H1 (cell line): Measurements from ENCODE around the gene ZBTB16. TPM values are rescaled to one million over a fixed set of nuclear protein-coding genes. Genes with fewer than 3 reads are reported as not detected.

Experiments used
- CTCF ChIA-PET: fragments of 300-600 bp; sonication (Branson Sonifier 250); formaldehyde crosslinking; loops from one replicate; lab custom pipeline; 2021; ENCODE audit not compliant: partially characterized antibody; lab: Charles Lee
- POLR2A ChIA-PET: fragments of 300-600 bp; sonication (Branson Sonifier 250); formaldehyde crosslinking; loops from one replicate; lab custom pipeline; 2021; ENCODE audit warnings: inconsistent platforms; ENCODE audit not compliant: partially characterized antibody; lab: Charles Lee
- DNase-seq, 2 experiments: peaks; one replicate each; pipeline versions ENCODE4 v3.0.0 to v3.0.0-alpha.2; 2010 to 2022; ENCODE audit warnings: low spot score in 2 of 2, low read depth in 1 of 2, mixed read lengths in 1 of 2
- FAIRE-seq: peaks from 2 replicates; lab custom pipeline; 2011; peaks lifted over from hg19 to GRCh38; lab: Jason Lieb, UNC
- H2AFZ ChIP-seq: 2 replicates; pipeline ENCODE4 v1.8.1; 2012; ENCODE audit warnings: low read length, inconsistent platforms
- H2AK5ac ChIP-seq: 2 replicates; pipeline ENCODE4 v1.6.1; 2013; ENCODE audit warnings: low read depth, low read length
- H2BK120ac ChIP-seq: replicated peaks from 2 replicates; pipeline ENCODE3; 2013; ENCODE audit warnings: low read depth, low read length, inconsistent platforms
- H2BK12ac ChIP-seq: 2 replicates; pipeline ENCODE4 v1.6.1; 2013; ENCODE audit warnings: low read depth, low read length
- H2BK15ac ChIP-seq: 2 replicates; pipeline ENCODE4 v1.6.1; 2013; ENCODE audit warnings: low read length
- H2BK20ac ChIP-seq: 2 replicates; pipeline ENCODE4 v1.6.1; 2013; ENCODE audit warnings: low read length
- H2BK5ac ChIP-seq: 2 replicates; pipeline ENCODE4 v1.6.1; 2013; ENCODE audit warnings: low read depth, low read length
- H3K14ac ChIP-seq: 2 replicates; pipeline ENCODE4 v1.6.1; 2013; ENCODE audit warnings: inconsistent platforms; ENCODE audit not compliant: insufficient read length
- H3K18ac ChIP-seq: 2 replicates; pipeline ENCODE4 v1.6.1; 2013; ENCODE audit warnings: low read length; ENCODE audit errors: extremely low read depth
- H3K23ac ChIP-seq: 2 replicates; pipeline ENCODE4 v1.6.1; 2013; ENCODE audit warnings: inconsistent platforms; ENCODE audit not compliant: insufficient read length
- H3K23me2 ChIP-seq: 2 replicates; pipeline ENCODE4 v1.6.1; 2013; ENCODE audit warnings: low read depth, low read length
- H3K27ac ChIP-seq: 2 replicates; pipeline ENCODE4 v1.6.1; 2011; ENCODE audit warnings: low read depth, low read length, inconsistent platforms
- H3K27me3 ChIP-seq, 4 experiments: replicated peaks in 1 of 4; 1 replicate in 1 of 4; 2 replicates in 3 of 4; pipeline versions ENCODE4 v1.6.1 to v1.8.1; 2011 to 2013; ENCODE audit warnings: low read length in 3 of 4, mild to moderate bottlenecking in 3 of 4, inconsistent platforms in 2 of 4, mixed read lengths in 2 of 4, moderate library complexity in 1 of 4; ENCODE audit not compliant: control insufficient read depth in 3 of 4, insufficient read depth in 3 of 4; ENCODE audit errors: extremely low read depth in 1 of 4
- H3K36me3 ChIP-seq, 4 experiments: 2 replicates each; pipeline versions ENCODE4 v1.6.1 to v1.8.1; 2011 to 2013; ENCODE audit warnings: mild to moderate bottlenecking in 4 of 4, low read length in 3 of 4, moderate library complexity in 2 of 4, control low read depth in 1 of 4, inconsistent platforms in 1 of 4; ENCODE audit not compliant: insufficient read depth in 4 of 4, control insufficient read depth in 2 of 4
- H3K4ac ChIP-seq: replicated peaks from 2 replicates; pipeline ENCODE3; 2013; ENCODE audit warnings: low read length, low read depth, mixed read lengths, inconsistent platforms; ENCODE audit not compliant: insufficient read length
- H3K4me1 ChIP-seq, 4 experiments: replicated peaks in 1 of 4; 1 replicate in 1 of 4; 2 replicates in 3 of 4; pipeline versions ENCODE4 v1.6.1 to v1.8.1; 2011 to 2013; ENCODE audit warnings: low read length in 3 of 4, inconsistent platforms in 2 of 4, mixed read lengths in 1 of 4; ENCODE audit not compliant: insufficient read depth in 4 of 4, control insufficient read depth in 3 of 4
- H3K4me2 ChIP-seq, 2 experiments: 2 replicates each; pipeline versions ENCODE4 v1.6.1 to v1.8.1; 2011 to 2013; ENCODE audit warnings: low read depth in 2 of 2, low read length in 2 of 2, control low read depth in 1 of 2, inconsistent platforms in 1 of 2, mild to moderate bottlenecking in 1 of 2; ENCODE audit not compliant: insufficient read depth in 1 of 2
- H3K4me3 ChIP-seq, 4 experiments: fragments of 200-600, 300-600 bp in 1 of 4; sonication (generic), shearing (Covaris generic), sonication (Bioruptor Twin) in 1 of 4; 2 replicates each; pipeline versions ENCODE4 v1.5.1 to v1.8.1; 2011 to 2016; ENCODE audit warnings: low read length in 4 of 4, low read depth in 3 of 4, control low read depth in 2 of 4, inconsistent platforms in 2 of 4, mild to moderate bottlenecking in 2 of 4, mixed read lengths in 1 of 4, moderate library complexity in 1 of 4; ENCODE audit not compliant: insufficient read depth in 2 of 4; ENCODE audit errors: extremely low read depth in 1 of 4
- H3K56ac ChIP-seq: replicated peaks from 2 replicates; pipeline ENCODE3; 2013; ENCODE audit warnings: low read depth, mild to moderate bottlenecking, mixed read lengths, low read length, inconsistent platforms; ENCODE audit not compliant: insufficient read length
- H3K79me1 ChIP-seq: 2 replicates; pipeline ENCODE4 v1.6.1; 2013; ENCODE audit warnings: low read depth, low read length, control low read depth
- H3K79me2 ChIP-seq, 2 experiments: 2 replicates each; pipeline versions ENCODE4 v1.6.1 to v1.8.1; 2012 to 2013; ENCODE audit warnings: low read length in 2 of 2, mild to moderate bottlenecking in 2 of 2, inconsistent platforms in 1 of 2; ENCODE audit not compliant: insufficient read depth in 2 of 2, control insufficient read depth in 1 of 2
- H3K9ac ChIP-seq, 4 experiments: replicated peaks in 1 of 4; 1 replicate in 1 of 4; 2 replicates in 3 of 4; pipeline versions ENCODE4 v1.6.1 to v1.8.1; 2011 to 2013; ENCODE audit warnings: low read depth in 3 of 4, low read length in 3 of 4, control low read depth in 2 of 4, mild to moderate bottlenecking in 2 of 4, moderate library complexity in 2 of 4, inconsistent platforms in 1 of 4; ENCODE audit errors: extremely low read depth in 1 of 4
- H3K9me3 ChIP-seq, 2 experiments: 2 replicates each; pipeline versions ENCODE4 v1.6.1 to v1.8.1; 2012 to 2013; ENCODE audit warnings: mild to moderate bottlenecking in 2 of 2, moderate library complexity in 2 of 2, control low read depth in 1 of 2, inconsistent platforms in 1 of 2, low read depth in 1 of 2, low read length in 1 of 2, mixed read lengths in 1 of 2; ENCODE audit not compliant: insufficient read depth in 2 of 2
- H4K20me1 ChIP-seq, 2 experiments: replicated peaks in 1 of 2; 2 replicates each; pipeline versions ENCODE3 to v1.8.1; 2011 to 2013; ENCODE audit warnings: inconsistent platforms in 2 of 2, low read length in 2 of 2, mild to moderate bottlenecking in 1 of 2; ENCODE audit not compliant: insufficient read depth in 2 of 2, control insufficient read depth in 1 of 2
- H4K5ac ChIP-seq: 2 replicates; pipeline ENCODE4 v1.6.1; 2013; ENCODE audit warnings: low read length, low read depth, mixed read lengths, inconsistent platforms; ENCODE audit not compliant: insufficient read length
- H4K8ac ChIP-seq: 2 replicates; pipeline ENCODE4 v1.8.0; 2013; ENCODE audit warnings: mild to moderate bottlenecking, moderate library complexity, low read length, inconsistent platforms; ENCODE audit not compliant: insufficient read depth; ENCODE audit errors: extremely low read depth
- H4K91ac ChIP-seq: replicated peaks from 2 replicates; pipeline ENCODE3; 2013; ENCODE audit warnings: low read length, mixed read lengths, inconsistent platforms; ENCODE audit not compliant: insufficient read length
- ZNF274 ChIP-seq: IDR thresholded peaks from 2 replicates; pipeline ENCODE4 v1.7.0; 2012; ENCODE audit warnings: low read length, borderline replicate concordance; ENCODE audit errors: extremely low read depth
- WGBS, 2 experiments: shearing (Covaris generic) in 1 of 2; methylation state at CpG; one replicate each; pipeline versions ENCODE4 v1.1.6 to v1.1.7; 2013 to 2015; ENCODE audit warnings: low lambda C conversion rate in 2 of 2, mixed read lengths in 2 of 2, inconsistent platforms in 1 of 2, low coverage in 1 of 2, missing lambda C conversion rate in 1 of 2; ENCODE audit not compliant: insufficient replicate concordance in 2 of 2, insufficient coverage in 1 of 2, insufficient read length in 1 of 2; ENCODE audit errors: extremely low coverage in 1 of 2, missing lambda C conversion rate in 1 of 2; 5-methylcytosine and 5-hydroxymethylcytosine counted together
- polyA plus RNA-seq, 7 experiments: library from polyadenylated mRNA; depleted of rRNA in 3 of 7; stranded (reverse) in 5 of 7; unstranded in 2 of 7; fragments of >200 nt in 5 of 7; fragments of 200-250 nt in 2 of 7; gene quantifications; 1 replicate in 5 of 7; 2 replicates in 1 of 7; 4 replicates in 1 of 7; pipeline versions ENCODE4 v1.2.1 to v1.2.3, GENCODE V29; 2011 to 2013; ENCODE audit warnings: missing spikeins in 2 of 7, mixed read lengths in 2 of 7
- total RNA-seq: library from RNA; stranded (reverse); fragmentation: NEBNext Ultra II Directional; extraction: Animal tissue kit (Norgen Biotek cat#: 25700); gene quantifications from 2 replicates; pipeline ENCODE4 v1.2.1, GENCODE V29; 2021
- TF ChIP-seq, protein P1 (sequence below), 3 experiments: IDR thresholded peaks; 1 replicate in 2 of 3; 2 replicates in 1 of 3; pipeline versions ENCODE4 v1.5.1 to v1.6.1; 2011; ENCODE audit warnings: low read length in 3 of 3, mild to moderate bottlenecking in 3 of 3, inconsistent platforms in 2 of 3, low read depth in 1 of 3, moderate library complexity in 1 of 3; ENCODE audit not compliant: insufficient read depth in 1 of 3; ENCODE audit errors: control extremely low read depth in 1 of 3

ZBTB16 gene
- total and polyA plus RNA-seq, 2 of the 8 experiments (the other 6 are each of a cell fraction or from before 2014, with no cell fraction given) = 0.12 to 0.61 TPM

DNA sequence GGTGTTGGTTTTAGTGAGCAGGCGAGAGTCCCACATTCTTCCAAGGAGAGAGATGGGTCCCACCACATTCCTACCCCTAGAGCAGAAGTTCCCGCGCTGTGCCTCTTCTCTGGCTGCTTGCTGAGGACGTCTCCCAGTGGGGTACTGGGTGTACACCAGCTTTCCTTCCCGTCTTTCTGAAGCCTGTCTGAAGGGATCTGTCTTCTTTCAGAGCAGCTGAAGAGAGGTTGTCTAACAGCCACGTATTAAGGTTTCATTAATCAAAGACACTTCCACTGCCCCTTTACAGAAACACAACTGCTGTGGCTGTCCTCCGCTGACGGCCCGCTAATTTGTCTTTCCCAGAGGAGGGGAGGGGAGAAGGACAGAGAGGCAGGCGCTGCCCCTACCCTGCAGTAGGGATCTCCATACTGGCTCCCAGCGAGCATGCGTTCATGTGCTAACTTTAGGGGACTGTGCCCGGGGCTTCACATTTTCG lies 56.0 kb downstream of the ZBTB16 start:
- H3K23me2 ChIP-seq = no peaks in the 10 kb centered on the region
- H3K4me1 ChIP-seq = no peaks in the 10 kb centered on the region; a peak in 1 of 7 replicates
- TF ChIP-seq, protein P1, sequence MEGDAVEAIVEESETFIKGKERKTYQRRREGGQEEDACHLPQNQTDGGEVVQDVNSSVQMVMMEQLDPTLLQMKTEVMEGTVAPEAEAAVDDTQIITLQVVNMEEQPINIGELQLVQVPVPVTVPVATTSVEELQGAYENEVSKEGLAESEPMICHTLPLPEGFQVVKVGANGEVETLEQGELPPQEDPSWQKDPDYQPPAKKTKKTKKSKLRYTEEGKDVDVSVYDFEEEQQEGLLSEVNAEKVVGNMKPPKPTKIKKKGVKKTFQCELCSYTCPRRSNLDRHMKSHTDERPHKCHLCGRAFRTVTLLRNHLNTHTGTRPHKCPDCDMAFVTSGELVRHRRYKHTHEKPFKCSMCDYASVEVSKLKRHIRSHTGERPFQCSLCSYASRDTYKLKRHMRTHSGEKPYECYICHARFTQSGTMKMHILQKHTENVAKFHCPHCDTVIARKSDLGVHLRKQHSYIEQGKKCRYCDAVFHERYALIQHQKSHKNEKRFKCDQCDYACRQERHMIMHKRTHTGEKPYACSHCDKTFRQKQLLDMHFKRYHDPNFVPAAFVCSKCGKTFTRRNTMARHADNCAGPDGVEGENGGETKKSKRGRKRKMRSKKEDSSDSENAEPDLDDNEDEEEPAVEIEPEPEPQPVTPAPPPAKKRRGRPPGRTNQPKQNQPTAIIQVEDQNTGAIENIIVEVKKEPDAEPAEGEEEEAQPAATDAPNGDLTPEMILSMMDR (IDR thresholded peaks at IDR 0.05; ENCODE audit: control extremely low read depth in 1 of 3, insufficient read depth in 1 of 3, low read depth in 1 of 3, low read length in 3 of 3) = peak in 1 of 3 experiments; percentile 1; a peak in 1 of 4 replicates
- no peak for TF ChIP-seq ZNF274
- H3K14ac ChIP-seq = no peak overlapping the region
- H3K79me2 ChIP-seq = no peaks in the 10 kb centered on the region
- no peak overlapping the region for H3K18ac ChIP-seq
- ChIA-PET POLR2A (interaction anchor here (1.0 kb wide), 1 partner anchor 66 kb away, joined by 3 read pairs; no protein-coding TSS in a partner anchor), CTCF (interaction anchor here (0.6 to 2.1 kb wide), 8 partner anchors 11 to 146 kb away, joined by 3 to 7 read pairs (median 4); no protein-coding TSS in a partner anchor)
- no peak overlapping the region for H2AK5ac ChIP-seq
- FAIRE-seq = no peak
- H3K27me3 ChIP-seq = no peaks in the 10 kb centered on the region
- no peak overlapping the region for H3K9ac ChIP-seq
- H4K20me1 ChIP-seq = no peaks in the 10 kb centered on the region
- no peak overlapping the region for H4K5ac ChIP-seq
- H3K23ac ChIP-seq = no peak overlapping the region
- no peak overlapping the region for H2AFZ ChIP-seq
- H3K4ac ChIP-seq = no peak overlapping the region
- no peaks in the 10 kb centered on the region for H3K36me3 ChIP-seq
- H3K4me3 ChIP-seq = no peak overlapping the region
- H2BK15ac ChIP-seq = no peak overlapping the region
- WGBS, 2 experiments = 82% methylated on average over 14 of the region's 14 CpGs; no CpG with 5 or more reads in 1 of the 2 experiments
- H2BK12ac ChIP-seq = no peak overlapping the region
- no peak overlapping the region for H2BK120ac ChIP-seq
- H2BK5ac ChIP-seq = no peak overlapping the region
- no peaks in the 10 kb centered on the region for H3K9me3 ChIP-seq
- H3K79me1 ChIP-seq = no peaks in the 10 kb centered on the region
- H2BK20ac ChIP-seq = no peak overlapping the region
- H3K27ac ChIP-seq = no peak overlapping the region
- no peak overlapping the region for H4K91ac ChIP-seq
- H3K56ac ChIP-seq = no peak overlapping the region
- DNase-seq = no peak
- H4K8ac ChIP-seq = no peak overlapping the region
- no peak overlapping the region for H3K4me2 ChIP-seq
